Activated T-cell treated with anti-CD3 and anti-CD28 coated beads, Interleukin-2, amount 50 U/mL, for 72 hours (primary cell): ENCODE data around the gene GSG1. TPM values are rescaled to one million over a fixed set of nuclear protein-coding genes. Genes with fewer than 3 reads are reported as not detected.
"Not testable (repeated sequence)": the region's sequence is repeated elsewhere in the genome, so short reads cannot be mapped to it uniquely, and the experiment has no call there.

Experiments
- ATAC-seq, 2 donors: fragments of 150-1000 bp; cut with Tn5 transposase; replicated peaks in 1 of 2; 2 replicates each; pipeline ENCODE4 v1.10.0; 2021; ENCODE audit warnings: moderate library complexity in 2 of 2, mild to moderate bottlenecking in 1 of 2
- DNase-seq, 2 donors: peaks; one replicate each; pipeline ENCODE4 v3.0.0; 2021 to 2022; ENCODE audit warnings: mixed read lengths in 1 of 2
- H3K27ac Mint-ChIP-seq: one replicate; pipeline ENCODE4 v1.8.0; 2022; ENCODE audit warnings: mild to moderate bottlenecking, moderate library complexity, mixed read lengths
- H3K27me3 Mint-ChIP-seq: one replicate; pipeline ENCODE4 v1.8.0; 2022; ENCODE audit warnings: low read depth, mixed read lengths
- H3K36me3 Mint-ChIP-seq, 2 donors: one replicate each; pipeline ENCODE4 v1.8.0; 2022; ENCODE audit warnings: mixed read lengths in 2 of 2, mild to moderate bottlenecking in 1 of 2; ENCODE audit not compliant: insufficient read depth in 2 of 2
- H3K4me1 Mint-ChIP-seq: one replicate; pipeline ENCODE4 v1.8.0; 2022; ENCODE audit warnings: low read depth, mixed read lengths
- H3K4me3 Mint-ChIP-seq, 2 donors: one replicate each; pipeline ENCODE4 v1.8.0; 2022; ENCODE audit warnings: mild to moderate bottlenecking in 2 of 2, mixed read lengths in 2 of 2, moderate library complexity in 2 of 2
- H3K9me3 Mint-ChIP-seq, 2 donors: one replicate each; pipeline ENCODE4 v1.8.0; 2022; ENCODE audit warnings: mixed read lengths in 2 of 2
- total RNA-seq, 2 donors: library from RNA; stranded (reverse); gene quantifications; one replicate each; pipeline ENCODE4 v1.2.3, GENCODE V29; 2022

The GSG1 gene
- total RNA-seq, 2 donors from 2014 or later: not detected

DNA sequence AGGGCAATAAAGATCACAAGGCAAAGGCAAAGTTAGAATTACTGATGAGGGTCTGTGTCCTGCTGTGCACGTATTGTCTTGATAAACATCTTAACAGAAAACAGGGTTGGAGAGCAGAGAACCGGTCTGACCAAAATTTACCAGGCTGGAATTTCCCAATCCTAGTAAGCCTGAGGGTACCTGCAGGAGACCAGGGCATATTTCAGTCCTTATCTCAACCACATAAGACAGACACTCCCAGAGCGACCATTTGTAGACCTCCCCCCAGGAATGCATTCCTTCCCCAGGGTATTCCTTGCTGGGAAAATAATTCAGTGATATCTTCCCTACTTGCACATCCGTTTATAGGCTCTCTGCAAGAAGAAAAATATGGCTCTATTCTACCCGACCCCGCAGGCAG is 49.9 kb downstream of the GSG1 start:
- not testable (repeated sequence) for H3K9me3 Mint-ChIP-seq, ATAC-seq, DNase-seq, H3K27me3 Mint-ChIP-seq, H3K4me3 Mint-ChIP-seq, H3K27ac Mint-ChIP-seq
- Mint-ChIP-seq H3K36me3 (peaks cover 8 to 11% of the 10 kb centered on the region in 2 donors), H3K4me1 (peaks cover 28% of the 10 kb centered on the region)

- ATAC-seq (peak; percentile 92 to 98), DNase-seq (no peak)
- H3K27me3 Mint-ChIP-seq: no peaks in the 10 kb centered on the region
- peaks cover 28% of the 10 kb centered on the region for H3K4me1 Mint-ChIP-seq
- no peak overlapping the region for H3K27ac Mint-ChIP-seq
- H3K4me3 Mint-ChIP-seq: peak overlapping the region in 1 of 2 donors; percentile 3
- peaks cover 12 to 15% of the 10 kb centered on the region in 2 donors for H3K36me3 Mint-ChIP-seq
- H3K9me3 Mint-ChIP-seq: peaks cover 4 to 5% of the 10 kb centered on the region in 2 donors
Observed at GRCh38 chr12:13052421-13052820, 51.0 kb downstream of the GSG1 start.

GRCh38 chr12:13049816-13050215 is 53.7 kb downstream of the GSG1 start:
- Mint-ChIP-seq H3K27ac (no peak overlapping the region), H3K4me3 (no peak overlapping the region)

DNA sequence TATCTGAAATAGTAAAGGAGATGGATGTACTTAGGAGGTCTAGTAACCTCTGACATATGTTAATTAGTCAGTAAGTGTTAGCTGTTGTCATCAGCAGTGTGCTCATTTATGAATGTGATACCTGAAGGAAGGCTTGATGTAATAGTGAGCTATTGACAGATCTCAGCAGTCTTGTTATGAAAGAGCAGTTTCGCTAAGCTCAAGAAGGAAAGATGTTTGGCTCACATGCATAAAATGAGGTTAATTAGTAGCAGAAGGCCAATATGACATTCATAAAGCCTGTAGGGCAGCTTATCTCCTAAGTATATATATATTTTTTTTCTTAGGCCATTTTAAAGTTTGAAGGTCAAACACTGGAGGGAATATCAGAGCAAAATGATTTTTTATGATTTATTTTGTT is 56.5 kb downstream of the GSG1 start:
- H3K27ac Mint-ChIP-seq: no peak overlapping the region

More at GRCh38 chr12:13049816-13050215, 53.7 kb downstream of the GSG1 start:
- Mint-ChIP-seq H3K36me3 (peaks cover 10 to 15% of the 10 kb centered on the region in 2 donors), H3K4me1 (peaks cover 48% of the 10 kb centered on the region), H3K9me3 (peaks cover 4 to 5% of the 10 kb centered on the region in 2 donors), H3K27me3 (no peaks in the 10 kb centered on the region)
- DNase-seq: no peak
- ATAC-seq: no peak

GRCh38 chr12:13045816-13046215 is 57.7 kb downstream of the GSG1 start:
- no peak for ATAC-seq
- DNase-seq: no peak
- Mint-ChIP-seq H3K9me3 (peaks cover 0 to 5% of the 10 kb centered on the region in 2 donors), H3K4me1 (peaks cover 31% of the 10 kb centered on the region), H3K36me3 (peaks cover 4 to 6% of the 10 kb centered on the region in 2 donors), H3K27ac (no peak overlapping the region), H3K4me3 (peak overlapping the region; percentile 86 to 88), H3K27me3 (peaks cover 8% of the 10 kb centered on the region)

More for the DNA sequence above, 56.5 kb downstream of the GSG1 start:
- ATAC-seq (peak; percentile 85 to 90), DNase-seq (peak in 1 of 2 donors; percentile 16)
- Mint-ChIP-seq H3K9me3 (peaks cover 0 to 5% of the 10 kb centered on the region in 2 donors), H3K4me1 (peaks cover 37% of the 10 kb centered on the region), H3K4me3 (peak overlapping the region in 1 of 2 donors; percentile 16), H3K36me3 (peaks cover 4 to 6% of the 10 kb centered on the region in 2 donors), H3K27me3 (peaks cover 8% of the 10 kb centered on the region)

DNA sequence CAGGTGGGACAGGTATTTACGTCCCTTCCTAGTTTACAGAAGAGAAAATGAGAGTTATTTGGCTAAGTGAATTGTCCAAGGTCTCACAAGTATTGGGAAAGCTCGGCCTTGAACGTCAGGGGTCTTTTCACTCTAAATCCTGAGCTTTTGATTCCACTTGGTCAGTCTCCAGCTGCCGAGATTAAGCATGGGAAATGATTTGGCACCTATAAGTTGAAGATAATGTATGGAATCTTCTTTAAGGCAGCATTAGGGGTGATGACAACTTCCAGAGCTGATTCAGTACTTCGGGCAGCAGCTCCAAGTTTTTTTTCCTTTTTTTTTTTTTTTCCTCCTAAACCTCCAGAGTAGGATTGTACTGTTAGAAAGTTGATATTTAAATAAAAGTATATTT is 58.6 kb downstream of the GSG1 start:
- H3K27ac Mint-ChIP-seq: no peak overlapping the region
- peaks cover 8% of the 10 kb centered on the region for H3K27me3 Mint-ChIP-seq
- H3K4me1 Mint-ChIP-seq: peaks cover 30% of the 10 kb centered on the region
- peaks cover 4 to 6% of the 10 kb centered on the region in 2 donors for H3K36me3 Mint-ChIP-seq
- H3K4me3 Mint-ChIP-seq: peak overlapping the region; percentile 86 to 88
- H3K9me3 Mint-ChIP-seq: peaks cover 0 to 5% of the 10 kb centered on the region in 2 donors
- DNase-seq (no peak), ATAC-seq (no peak)

- peak; percentile 75 to 83 for DNase-seq
- H3K27ac Mint-ChIP-seq: peak within 1 kb of the TSS; percentile 89
- peaks cover 8% of the 10 kb centered on the region for H3K27me3 Mint-ChIP-seq
- peak; percentile 85 to 87 for ATAC-seq
- peaks cover 0 to 3% of the 10 kb centered on the region in 2 donors for H3K9me3 Mint-ChIP-seq
- H3K4me1 Mint-ChIP-seq: peaks cover 24% of the 10 kb centered on the region
- peak within 1 kb of the TSS; percentile 86 to 88 for H3K4me3 Mint-ChIP-seq
- H3K36me3 Mint-ChIP-seq: peaks cover 4 to 6% of the 10 kb centered on the region in 2 donors
Observed at GRCh38 chr12:13044002-13044905, 59.2 kb downstream of the GSG1 start, which contains the start of gene FAM234B. TSS of gene FAM234B (plus strand) at chr12:13044381. CDS start at chr12:13044404, 23 bp downstream.

DNA sequence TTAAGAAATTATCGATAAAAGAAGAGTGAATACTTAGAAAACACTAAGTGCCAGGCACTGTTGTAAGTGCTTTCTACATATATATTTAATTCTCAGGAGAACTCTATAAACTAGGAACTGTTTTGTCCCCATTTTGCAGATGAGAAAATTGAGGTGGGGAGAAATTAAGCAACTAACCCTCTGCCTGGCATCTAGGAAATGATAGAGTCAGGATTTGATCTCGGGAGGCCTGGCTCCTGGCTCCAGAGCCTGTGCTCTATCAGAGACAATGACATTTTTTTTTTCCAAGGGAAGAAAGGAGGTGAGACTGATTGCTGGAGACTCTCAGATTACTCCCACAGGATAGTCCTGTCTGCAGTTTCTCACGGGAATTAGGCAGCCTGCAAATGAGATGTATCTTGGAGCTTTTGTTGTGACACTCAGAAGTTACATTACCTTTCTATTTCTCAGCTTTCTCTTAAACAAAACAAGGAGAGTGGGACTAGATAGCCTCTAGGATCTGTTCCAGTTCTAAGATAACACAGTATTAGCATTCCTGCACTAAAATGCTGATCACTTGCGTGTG is 60.7 kb downstream of the GSG1 start:
- peaks cover 21% of the 10 kb centered on the region for H3K4me1 Mint-ChIP-seq
- H3K4me3 Mint-ChIP-seq: peak overlapping the region; percentile 3 to 72
- DNase-seq (no peak), ATAC-seq (no peak)
- peaks cover 8% of the 10 kb centered on the region for H3K27me3 Mint-ChIP-seq
- no peaks in the 10 kb centered on the region for H3K36me3 Mint-ChIP-seq
- no peaks in the 10 kb centered on the region for H3K9me3 Mint-ChIP-seq
- no peak overlapping the region for H3K27ac Mint-ChIP-seq

- DNase-seq (no peak), ATAC-seq (no peak)
- Mint-ChIP-seq H3K9me3 (no peaks in the 10 kb centered on the region), H3K36me3 (no peaks in the 10 kb centered on the region), H3K4me3 (no peak overlapping the region), H3K27ac (no peak overlapping the region), H3K27me3 (peaks cover 8% of the 10 kb centered on the region), H3K4me1 (peaks cover 11% of the 10 kb centered on the region)
Observed at GRCh38 chr12:13041224-13041623, 62.2 kb downstream of the GSG1 start.

GRCh38 chr12:13039328-13039956 is 64.0 kb downstream of the GSG1 start:
- DNase-seq (no peak), ATAC-seq (no peak)
- Mint-ChIP-seq H3K4me1 (no peaks in the 10 kb centered on the region), H3K4me3 (no peak overlapping the region), H3K27me3 (peaks cover 8% of the 10 kb centered on the region), H3K9me3 (no peaks in the 10 kb centered on the region), H3K27ac (no peak overlapping the region), H3K36me3 (no peaks in the 10 kb centered on the region)

- Mint-ChIP-seq H3K4me3 (no peak overlapping the region), H3K36me3 (no peaks in the 10 kb centered on the region), H3K9me3 (no peaks in the 10 kb centered on the region), H3K27ac (no peak overlapping the region), H3K27me3 (peaks cover 8% of the 10 kb centered on the region), H3K4me1 (no peaks in the 10 kb centered on the region)
- ATAC-seq (no peak), DNase-seq (no peak)
Observed at GRCh38 chr12:13038491-13039161, 64.8 kb downstream of the GSG1 start.

GRCh38 chr12:13036881-13037280 is 66.6 kb downstream of the GSG1 start:
- H3K36me3 Mint-ChIP-seq: no peaks in the 10 kb centered on the region
- no peaks in the 10 kb centered on the region for H3K27me3 Mint-ChIP-seq
- H3K4me3 Mint-ChIP-seq: no peak overlapping the region
- DNase-seq (no peak), ATAC-seq (no peak)
- H3K4me1 Mint-ChIP-seq: no peaks in the 10 kb centered on the region
- H3K9me3 Mint-ChIP-seq: no peaks in the 10 kb centered on the region
- no peak overlapping the region for H3K27ac Mint-ChIP-seq
